ENCODE data around the gene CEP152.
A peak's percentile ranks its signal among the peaks of the same experiment; 100 is the strongest.
"Not testable (repeated sequence)": the region's sequence is repeated elsewhere in the genome, so short reads cannot be mapped to it uniquely, and the experiment has no call there.

Gene CEP152

GRCh38 chr15:48798319-48798718 lies 12.6 kb downstream of the CEP152 start:
- H3K4me3 ChIP-seq (replicated peaks; ENCODE audit: low read depth, low read length): no peak overlapping the region
- TF ChIP-seq CTCF (IDR thresholded peaks at IDR 0.05; ENCODE audit: low read length, missing control alignments): no peak
- no peak for DNase-seq (ENCODE audit: low read depth)

- peak; percentile 49 for DNase-seq (ENCODE audit: low read depth)
- no peak overlapping the region for H3K4me3 ChIP-seq (replicated peaks; ENCODE audit: low read depth, low read length)
- TF ChIP-seq CTCF (IDR thresholded peaks at IDR 0.05; ENCODE audit: low read length, missing control alignments): no peak
Measured at GRCh38 chr15:48796930-48797329, 13.9 kb downstream of the CEP152 start.

- TF ChIP-seq CTCF (IDR thresholded peaks at IDR 0.05; ENCODE audit: low read length, missing control alignments): no peak
- DNase-seq (ENCODE audit: low read depth): no peak
- no peak overlapping the region for H3K4me3 ChIP-seq (replicated peaks; ENCODE audit: low read depth, low read length)
Measured at GRCh38 chr15:48796521-48796920, 14.3 kb downstream of the CEP152 start.

GRCh38 chr15:48795901-48796300 lies 15.0 kb downstream of the CEP152 start:
- DNase-seq (ENCODE audit: low read depth): no peak
- TF ChIP-seq CTCF (IDR thresholded peaks at IDR 0.05; ENCODE audit: low read length, missing control alignments): no peak
- no peak overlapping the region for H3K4me3 ChIP-seq (replicated peaks; ENCODE audit: low read depth, low read length)

- DNase-seq (ENCODE audit: low read depth): peak; percentile 40
- no peak overlapping the region for H3K4me3 ChIP-seq (replicated peaks; ENCODE audit: low read depth, low read length)
- no peak for TF ChIP-seq CTCF (IDR thresholded peaks at IDR 0.05; ENCODE audit: low read length, missing control alignments)
Measured at GRCh38 chr15:48794697-48795134, 16.2 kb downstream of the CEP152 start.

- H3K4me3 ChIP-seq (replicated peaks; ENCODE audit: low read depth, low read length): no peak overlapping the region
- no peak for TF ChIP-seq CTCF (IDR thresholded peaks at IDR 0.05; ENCODE audit: low read length, missing control alignments)
- no peak for DNase-seq (ENCODE audit: low read depth)
Measured at GRCh38 chr15:48792408-48792807, 18.5 kb downstream of the CEP152 start.

- not testable (repeated sequence) for H3K4me3 ChIP-seq (replicated peaks; ENCODE audit: low read depth, low read length); DNase-seq (ENCODE audit: low read depth)
Measured at GRCh38 chr15:48790466-48791115, 20.3 kb downstream of the CEP152 start.
